Upper lobe of left lung (tissue), 6 donors: Measurements from ENCODE around the gene CACNB2. TPM values are rescaled to one million over a fixed set of nuclear protein-coding genes. Genes with fewer than 3 reads are reported as not detected.
"Not testable (repeated sequence)": the region's sequence is repeated elsewhere in the genome, so short reads cannot be mapped to it uniquely, and the experiment has no call there.

Experiments
- ATAC-seq, 2 donors: fragments of 200-7000 bp; cut with Tn5 transposase; one replicate each; pipeline ENCODE4 v1.9.1; 2022; ENCODE audit warnings: mild to moderate bottlenecking in 2 of 2, moderate library complexity in 2 of 2; ENCODE audit not compliant: low FRiP score in 2 of 2
- DNase-seq, 2 donors: peaks; one replicate each; pipeline ENCODE4 v3.0.0-alpha.2; 2019 to 2020
- H3K27ac ChIP-seq, 4 donors: fragments of 200-600 bp; sonication (generic); one replicate each; pipeline ENCODE4 v1.5.1; 2016 to 2019
- H3K27me3 ChIP-seq, 4 donors: fragments of 200-600 bp; sonication (generic); one replicate each; pipeline ENCODE4 v1.5.1; 2017 to 2019
- H3K36me3 ChIP-seq, 4 donors: fragments of 200-600 bp; sonication (generic); one replicate each; pipeline ENCODE4 v1.5.1; 2016 to 2019
- H3K4me1 ChIP-seq, 4 donors: fragments of 200-600 bp; sonication (generic); one replicate each; pipeline ENCODE4 v1.5.1; 2018 to 2019
- H3K4me3 ChIP-seq, 4 donors: fragments of 200-600 bp; sonication (generic); one replicate each; pipeline ENCODE4 v1.5.1; 2017 to 2019; ENCODE audit warnings: mild to moderate bottlenecking in 2 of 4, moderate library complexity in 1 of 4
- H3K9me3 ChIP-seq, 4 donors: fragments of 200-600 bp; sonication (generic); one replicate each; pipeline ENCODE4 v1.5.1; 2018 to 2019
- CTCF ChIP-seq, 6 experiments: fragments of 450-650 bp in 4 of 6; fragments of 200-600 bp in 2 of 6; sonication (generic) in 2 of 6; IDR thresholded peaks; one replicate each; pipeline ENCODE4 v1.5.1; 2016 to 2019; ENCODE audit warnings: antibody characterized with exemption in 6 of 6
- EP300 ChIP-seq, 4 donors: sonication (generic); formaldehyde crosslinking; IDR thresholded peaks; one replicate each; pipeline ENCODE4 v1.5.1; 2017; ENCODE audit warnings: antibody characterized with exemption in 4 of 4, control low read depth in 2 of 4
- POLR2A ChIP-seq, 4 donors: fragments of 450-650 bp; IDR thresholded peaks; one replicate each; pipeline ENCODE4 v1.5.1; 2016 to 2017; ENCODE audit warnings: antibody characterized with exemption in 4 of 4, mild to moderate bottlenecking in 2 of 4
- POLR2AphosphoS5 ChIP-seq, 2 donors: sonication (generic); formaldehyde crosslinking; IDR thresholded peaks; one replicate each; pipeline ENCODE4 v1.5.1; 2017; ENCODE audit warnings: antibody characterized with exemption in 2 of 2
- WGBS, 2 donors: methylation state at CpG; one replicate each; pipeline ENCODE4 v1.1.5; 2017 to 2018; 5-methylcytosine and 5-hydroxymethylcytosine counted together
- total RNA-seq, 6 donors: library from RNA; depleted of rRNA in 4 of 6; stranded (reverse); fragments of >200 nt in 4 of 6; gene quantifications; one replicate each; pipeline versions ENCODE4 v1.1.0 to v1.2.1, GENCODE V29; 2016 to 2021
- donor health status: DM: no; HTN: no; CAD: no; lungs with moderate emphysema.
- donor health status: DM: no; HTN: yes; CAD: no; lungs with severe emphysema.

CACNB2 gene
- total RNA-seq, 6 donors from 2014 or later, result 1.4 to 6.3 (median 2.9) TPM

GRCh38 chr10:18205098-18205834 is 65.0 kb downstream of the CACNB2 start:
- 95% methylated on average over 5 of the region's 5 CpGs for WGBS, 2 donors
- no peak overlapping the region for H3K27ac ChIP-seq
- no peak for ATAC-seq

GRCh38 chr10:18208186-18208585 is 68.0 kb downstream of the CACNB2 start:
- WGBS, 2 donors, result 94 to 100% methylated on average over 3 of the region's 3 CpGs
- ATAC-seq, H3K27ac ChIP-seq, H3K9me3 ChIP-seq, H3K36me3 ChIP-seq, DNase-seq, H3K27me3 ChIP-seq, H3K4me3 ChIP-seq, H3K4me1 ChIP-seq: not testable (repeated sequence)

More at GRCh38 chr10:18205098-18205834, 65.0 kb downstream of the CACNB2 start:
- peaks cover 0 to 4% (median 0%) of the 10 kb centered on the region in 4 donors for H3K4me1 ChIP-seq
- no peaks in the 10 kb centered on the region for H3K9me3 ChIP-seq
- no peak for DNase-seq
- no peak overlapping the region for H3K4me3 ChIP-seq
- TF ChIP-seq POLR2A (IDR thresholded peaks at IDR 0.05), result no peak
- TF ChIP-seq POLR2AphosphoS5 (IDR thresholded peaks at IDR 0.05), result no peak
- TF ChIP-seq CTCF (IDR thresholded peaks at IDR 0.05), result no peak
- TF ChIP-seq EP300 (IDR thresholded peaks at IDR 0.05), result no peak
- H3K36me3 ChIP-seq, result no peaks in the 10 kb centered on the region
- H3K27me3 ChIP-seq, result no peaks in the 10 kb centered on the region

GRCh38 chr10:18209241-18209640 is 69.0 kb downstream of the CACNB2 start:
- TF ChIP-seq EP300 (IDR thresholded peaks at IDR 0.05), result no peak
- TF ChIP-seq POLR2AphosphoS5 (IDR thresholded peaks at IDR 0.05), result no peak
- no peak for TF ChIP-seq POLR2A (IDR thresholded peaks at IDR 0.05)
- no peak for TF ChIP-seq CTCF (IDR thresholded peaks at IDR 0.05)
- 43 to 46% methylated on average over 2 of the region's 2 CpGs for WGBS, 2 donors
- no peak for ATAC-seq

GRCh38 chr10:18210711-18211110 is 70.5 kb downstream of the CACNB2 start:
- TF ChIP-seq EP300 (IDR thresholded peaks at IDR 0.05) (no peak), POLR2AphosphoS5 (IDR thresholded peaks at IDR 0.05) (no peak), POLR2A (IDR thresholded peaks at IDR 0.05) (no peak), CTCF (IDR thresholded peaks at IDR 0.05) (no peak)
- Histone ChIP-seq H3K27me3 (no peaks in the 10 kb centered on the region), H3K4me1 (no peaks in the 10 kb centered on the region), H3K4me3 (no peak overlapping the region), H3K36me3 (no peaks in the 10 kb centered on the region), H3K27ac (no peak overlapping the region), H3K9me3 (no peaks in the 10 kb centered on the region)
- WGBS, 2 donors, result 47 to 74% methylated on average over 2 of the region's 2 CpGs
- DNase-seq (no peak), ATAC-seq (no peak)

More at GRCh38 chr10:18209241-18209640, 69.0 kb downstream of the CACNB2 start:
- Histone ChIP-seq H3K27me3 (no peaks in the 10 kb centered on the region), H3K4me1 (no peaks in the 10 kb centered on the region), H3K27ac (no peak overlapping the region), H3K36me3 (no peaks in the 10 kb centered on the region), H3K9me3 (no peaks in the 10 kb centered on the region), H3K4me3 (no peak overlapping the region)
- no peak for DNase-seq

- Histone ChIP-seq H3K9me3 (no peaks in the 10 kb centered on the region), H3K27me3 (no peaks in the 10 kb centered on the region), H3K4me3 (no peak overlapping the region), H3K27ac (no peak overlapping the region), H3K36me3 (no peaks in the 10 kb centered on the region), H3K4me1 (no peaks in the 10 kb centered on the region)
- ATAC-seq, result no peak
- no peak for DNase-seq
- TF ChIP-seq POLR2A (IDR thresholded peaks at IDR 0.05) (no peak), EP300 (IDR thresholded peaks at IDR 0.05) (no peak), POLR2AphosphoS5 (IDR thresholded peaks at IDR 0.05) (no peak), CTCF (IDR thresholded peaks at IDR 0.05) (no peak)
- WGBS, 2 donors, result 72 to 87% methylated on average over 4 of the region's 4 CpGs
These were observed 71.6 kb downstream of the CACNB2 start for GRCh38 chr10:18211862-18212261.
